ENCODE measurements around the gene SNX20.

The SNX20 gene

DNA sequence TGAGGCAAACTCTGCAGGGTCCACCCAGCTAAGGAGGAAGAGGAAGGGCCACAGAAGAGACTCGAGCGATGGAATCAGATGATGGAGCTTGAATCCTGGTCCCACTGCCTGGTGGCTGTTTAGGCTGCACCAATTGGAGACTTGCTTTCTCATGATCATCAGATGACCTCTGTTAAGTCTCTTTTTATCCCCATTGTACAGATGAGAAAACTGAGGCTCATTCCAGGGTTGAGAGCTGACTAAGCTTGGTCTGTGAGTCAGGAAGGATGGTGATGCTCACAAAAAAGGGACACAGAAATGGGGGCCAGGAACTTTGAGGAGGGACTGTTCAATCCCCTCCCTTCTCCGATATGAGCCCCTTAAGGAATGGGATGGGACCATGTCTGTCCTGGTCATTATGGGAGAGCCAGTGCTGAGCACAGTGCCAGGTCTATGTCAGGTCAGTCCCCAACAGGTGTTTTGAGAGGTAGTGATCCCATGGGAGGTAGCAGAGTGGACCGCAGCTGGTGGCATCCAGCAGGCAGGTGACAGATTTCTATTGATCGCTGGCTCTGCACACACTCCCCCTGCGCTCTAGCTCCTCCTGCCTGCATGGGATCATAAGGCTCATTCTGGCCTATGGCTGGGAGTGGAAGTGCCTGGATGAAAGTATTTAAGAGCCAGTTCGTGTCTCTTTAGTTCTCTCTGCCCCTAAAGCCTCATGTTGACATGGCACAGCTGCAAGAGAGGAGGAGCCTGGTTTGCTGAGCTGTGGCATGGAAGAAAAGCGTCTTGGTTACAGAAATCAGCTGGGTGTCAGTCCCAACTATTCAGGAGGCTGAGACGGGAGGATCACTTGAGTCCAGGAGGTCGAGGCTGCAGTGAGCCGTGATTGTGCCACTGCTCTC lies 27.2 kb downstream of the SNX20 start:
- DNase-seq, result no peak

DNA sequence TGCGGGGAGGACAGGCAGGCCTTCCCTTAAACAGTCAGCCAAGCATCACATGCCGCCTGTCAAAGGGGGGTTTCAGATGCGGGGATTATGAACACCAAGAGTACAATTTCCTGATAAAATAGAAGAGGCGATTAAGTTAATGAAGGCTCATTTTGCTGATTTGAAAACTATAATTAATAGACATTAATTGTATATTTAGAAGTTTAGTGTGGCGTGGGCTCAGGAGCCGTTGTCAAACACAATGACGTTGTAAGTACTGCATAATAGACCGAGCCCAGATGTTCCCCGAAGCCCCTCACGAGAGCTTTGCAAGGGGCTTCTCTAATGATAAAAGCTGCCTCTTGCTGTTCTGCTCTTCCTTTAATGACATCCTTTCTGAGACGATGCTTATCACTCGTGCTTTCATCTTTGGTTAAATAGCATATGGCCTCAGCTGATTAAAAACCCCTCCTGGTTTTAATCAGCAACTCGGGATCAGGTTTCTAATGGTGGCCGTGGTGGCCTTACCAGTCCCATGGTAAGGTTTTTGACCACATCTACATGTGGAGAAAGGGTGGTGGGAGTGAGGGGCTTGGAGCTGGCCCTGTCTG lies 28.2 kb downstream of the SNX20 start:
- DNase-seq, result no peak

DNA sequence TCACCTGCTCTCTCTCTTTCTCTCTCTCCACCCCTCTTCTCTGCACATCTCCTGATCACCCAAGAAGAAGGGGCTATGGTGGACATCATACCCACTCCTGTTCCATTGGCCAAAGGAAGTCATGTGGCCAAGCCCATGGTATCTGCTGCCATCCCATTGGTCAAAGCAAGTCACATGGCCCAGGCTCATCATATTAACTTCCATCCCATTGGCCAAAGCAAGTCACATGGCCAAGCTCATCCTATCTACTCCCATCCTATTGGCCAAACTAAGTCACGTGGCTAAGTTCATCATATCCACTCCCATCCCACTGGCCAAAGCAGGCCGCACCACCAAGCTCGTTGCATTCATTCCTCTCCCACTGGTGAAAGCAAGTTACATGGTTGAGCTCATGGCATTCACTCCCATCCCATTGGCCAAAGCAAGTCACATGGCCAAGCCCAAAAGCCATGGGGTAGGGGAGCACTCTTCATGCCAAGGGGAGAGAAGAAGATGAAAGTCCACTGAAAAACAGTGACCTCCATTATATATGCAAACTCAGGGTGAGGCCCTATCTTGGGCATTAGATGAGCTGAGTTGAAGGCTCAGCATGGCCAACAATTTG lies 29.2 kb downstream of the SNX20 start:
- DNase-seq, result no peak

DNA sequence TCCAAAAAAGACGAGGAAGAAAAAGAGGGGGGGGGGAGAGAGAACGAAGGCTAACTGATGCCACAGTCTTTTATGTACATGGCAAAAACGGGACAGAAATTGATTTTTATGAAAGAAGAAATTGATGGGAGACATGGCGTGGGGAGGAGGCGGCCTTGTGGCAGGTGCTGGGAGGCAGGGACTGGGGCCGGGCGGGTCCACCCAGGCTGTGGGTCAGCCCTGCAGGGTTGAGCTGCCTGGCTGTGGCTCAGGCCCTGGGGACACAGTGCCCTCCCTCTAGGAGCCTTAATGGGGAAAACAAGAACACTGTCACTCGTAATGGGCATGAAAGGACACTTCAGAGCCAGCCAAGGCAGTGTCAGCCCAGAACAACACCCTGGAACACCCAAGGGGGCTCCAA lies 34.8 kb downstream of the SNX20 start:
- no peak for DNase-seq

DNA sequence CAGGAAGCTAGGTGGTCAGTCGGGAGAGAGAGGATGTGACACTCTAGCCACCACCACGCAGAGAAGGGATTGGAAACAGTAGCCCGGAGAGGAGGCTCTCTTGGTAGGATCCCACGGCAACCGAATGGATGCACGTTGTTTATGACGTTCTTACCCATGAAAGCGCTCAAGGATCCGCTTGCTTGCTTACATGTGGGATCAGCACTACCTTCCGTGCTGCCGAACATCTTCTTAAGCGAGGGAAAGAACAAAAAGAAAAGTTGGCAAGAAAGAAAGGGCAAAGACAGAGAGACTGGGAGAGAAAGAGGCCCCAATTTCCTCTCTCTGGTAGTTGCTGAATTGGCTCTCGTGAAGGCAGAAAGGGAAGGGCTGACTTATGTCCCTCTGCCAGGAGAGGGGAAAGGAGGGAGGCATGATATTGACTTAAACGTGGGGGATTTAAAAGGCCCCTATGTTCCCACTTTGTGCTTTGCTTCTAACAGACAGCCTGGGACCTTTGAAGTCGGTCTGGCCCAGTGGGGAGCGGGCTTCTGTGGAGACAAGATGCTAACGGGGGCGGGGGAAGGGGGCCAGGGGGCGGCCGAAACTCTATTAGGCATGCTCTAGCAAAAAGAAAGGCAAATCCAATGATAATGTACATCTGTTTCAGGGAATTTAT lies 35.4 kb downstream of the SNX20 start:
- no peak for DNase-seq

DNA sequence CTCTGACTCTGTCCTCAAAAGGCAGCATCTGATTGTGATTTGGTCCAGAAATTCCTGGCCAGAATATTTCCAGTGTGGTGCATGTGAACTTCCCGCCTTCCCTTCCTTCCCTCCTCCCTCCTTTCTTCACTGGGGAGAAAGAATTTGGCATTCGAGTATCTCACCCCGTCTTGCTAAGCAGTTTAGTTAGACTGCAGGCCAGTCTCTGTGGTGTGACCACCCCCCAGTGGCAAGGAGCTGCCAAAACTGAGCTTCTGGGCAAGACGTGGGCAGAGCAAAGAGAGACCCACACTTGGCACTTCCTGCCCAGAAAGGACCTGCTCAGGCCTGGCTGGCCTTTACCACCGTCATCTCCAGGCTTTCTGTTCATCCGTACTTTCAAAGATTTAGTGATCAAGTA lies 36.4 kb downstream of the SNX20 start:
- peak; percentile 21 to 49 for DNase-seq

DNA sequence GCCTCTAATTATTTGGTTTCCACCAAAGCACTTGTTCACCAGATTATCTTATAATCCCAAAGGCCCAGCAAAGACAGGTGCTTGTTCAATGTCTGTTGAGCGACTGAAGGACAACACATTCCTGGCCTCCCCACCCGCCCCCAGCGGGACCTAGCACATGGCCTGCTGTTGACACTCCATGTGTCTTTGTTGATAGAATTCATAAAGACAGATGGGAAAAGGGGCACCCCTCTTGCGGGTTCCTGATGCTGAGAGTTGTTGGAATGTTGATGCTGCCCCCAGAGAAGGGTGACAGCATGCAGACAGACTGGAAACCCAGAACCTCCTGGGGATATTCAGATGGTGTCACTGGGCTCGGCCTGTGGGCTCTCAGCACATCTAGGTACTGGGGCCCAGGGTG lies 36.9 kb downstream of the SNX20 start:
- DNase-seq, result no peak

DNA sequence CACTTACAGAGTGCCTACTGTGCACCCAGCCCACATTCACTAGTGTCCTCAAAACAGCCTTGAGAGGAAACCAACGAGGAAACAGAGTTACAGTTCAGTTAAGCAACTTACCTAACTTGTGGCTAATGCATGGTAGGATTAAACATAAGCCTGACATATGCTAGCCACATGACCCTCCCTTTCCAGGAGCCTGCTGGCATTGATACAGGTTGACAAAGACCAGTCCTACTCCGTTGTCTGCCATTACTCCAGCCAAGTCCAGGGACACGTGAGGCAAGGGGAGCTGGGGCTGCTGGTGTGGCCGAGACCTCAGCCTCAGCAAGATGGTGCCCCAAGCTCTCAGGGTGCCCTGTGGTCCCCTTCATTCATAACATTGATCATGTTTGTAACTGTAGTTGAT lies 37.9 kb downstream of the SNX20 start:
- no peak for DNase-seq

DNA sequence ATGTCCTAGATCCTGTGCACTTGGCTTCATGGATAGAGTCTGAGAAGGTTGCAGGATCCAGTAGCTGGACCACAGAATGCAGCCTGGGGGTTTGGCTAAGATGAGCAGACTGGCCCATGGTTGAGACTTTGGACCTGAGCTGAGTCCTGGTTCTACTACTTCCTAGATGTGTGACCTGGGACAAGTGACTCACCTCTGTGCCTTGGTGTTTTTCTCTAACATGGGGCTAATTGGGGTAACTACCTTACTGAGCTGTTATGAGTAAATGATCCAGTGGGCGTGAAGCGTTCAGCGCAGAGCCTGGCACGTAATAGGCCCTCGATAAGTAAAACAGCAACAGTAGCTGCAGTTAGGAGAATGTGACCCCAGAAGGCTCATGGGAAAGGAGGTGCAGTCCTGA lies 38.8 kb downstream of the SNX20 start:
- DNase-seq, result no peak

DNA sequence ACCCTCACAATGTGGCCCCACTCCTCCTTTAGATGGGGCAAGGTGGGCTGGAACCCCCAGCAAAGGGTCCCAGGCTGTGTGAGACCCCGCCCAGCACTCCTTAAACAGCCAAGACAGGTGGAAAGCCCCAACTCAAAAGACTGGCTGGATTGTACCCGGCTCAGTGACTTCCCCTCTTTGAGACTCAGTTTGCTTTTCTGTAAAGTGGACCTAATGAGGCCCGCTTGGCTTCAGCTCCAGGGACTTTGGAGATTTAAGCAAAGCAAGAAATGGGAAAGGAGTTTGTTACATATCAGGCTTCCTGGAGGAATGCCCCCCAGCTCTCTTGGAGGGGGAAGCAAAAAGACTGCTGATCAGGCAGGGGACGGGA lies 39.3 kb downstream of the SNX20 start:
- no peak for DNase-seq

DNA sequence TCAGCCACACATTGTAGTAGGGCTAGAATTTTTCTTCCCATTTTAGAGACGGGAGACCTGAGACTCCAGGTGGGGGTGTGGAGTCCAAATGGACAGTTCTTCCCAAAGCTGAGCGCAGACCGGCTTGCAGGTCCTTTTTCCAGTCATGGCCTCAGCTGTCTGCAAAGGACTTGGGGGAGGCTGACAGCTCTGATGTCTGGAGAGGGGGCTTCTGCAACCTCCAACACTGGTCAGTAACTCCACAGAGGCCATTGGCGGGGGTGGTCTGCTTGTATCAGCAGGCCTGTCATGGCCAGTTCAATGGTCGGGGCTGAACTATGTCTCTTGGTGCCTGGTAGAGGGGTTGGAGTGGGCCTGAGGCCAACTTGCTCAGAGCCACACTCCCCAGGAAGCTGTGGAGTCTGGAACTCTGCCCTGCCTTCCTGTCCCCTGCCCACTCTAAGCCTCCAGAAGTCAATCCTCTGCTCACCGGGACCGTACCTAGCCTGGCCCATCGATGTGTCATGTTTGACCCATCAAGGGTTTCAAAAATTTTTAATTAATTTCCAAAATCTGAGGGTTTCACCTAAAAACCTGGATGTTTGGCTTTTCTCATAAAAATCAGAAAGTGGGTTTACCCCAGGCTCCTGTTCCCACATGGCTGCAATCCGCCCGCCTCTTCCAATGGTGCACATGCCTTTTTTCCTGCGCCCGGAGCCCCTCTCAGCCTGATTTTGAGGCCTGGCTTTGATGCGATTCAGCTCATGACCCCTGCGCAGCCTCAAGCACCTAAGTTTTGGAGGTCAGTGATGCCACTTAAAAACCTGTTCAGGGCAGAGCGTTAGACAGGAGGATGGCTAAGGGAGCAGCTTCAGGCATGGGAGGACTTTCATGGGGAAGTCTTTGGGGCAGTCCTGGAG lies 39.9 kb downstream of the SNX20 start:
- no peak for DNase-seq

DNA sequence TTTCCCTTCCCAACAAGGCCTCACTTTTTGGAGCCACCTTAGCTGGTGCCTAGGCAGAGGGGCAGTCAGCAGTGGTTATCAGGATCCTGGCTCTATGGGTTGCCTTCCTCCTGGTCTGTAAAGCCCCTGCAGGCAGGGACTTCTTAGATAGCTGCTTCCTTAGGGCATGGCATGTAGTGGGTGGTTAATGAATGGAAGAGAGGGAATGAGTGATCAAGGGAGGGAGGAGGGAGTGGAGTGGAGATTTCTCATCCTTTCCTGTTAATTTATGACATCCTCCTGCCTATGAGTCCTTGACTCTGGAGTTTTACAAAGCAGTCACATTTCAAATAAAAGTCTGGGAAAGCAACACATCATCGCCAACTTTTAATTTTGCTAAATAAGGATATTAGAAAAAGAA lies 40.7 kb downstream of the SNX20 start:
- no peak for DNase-seq

DNA sequence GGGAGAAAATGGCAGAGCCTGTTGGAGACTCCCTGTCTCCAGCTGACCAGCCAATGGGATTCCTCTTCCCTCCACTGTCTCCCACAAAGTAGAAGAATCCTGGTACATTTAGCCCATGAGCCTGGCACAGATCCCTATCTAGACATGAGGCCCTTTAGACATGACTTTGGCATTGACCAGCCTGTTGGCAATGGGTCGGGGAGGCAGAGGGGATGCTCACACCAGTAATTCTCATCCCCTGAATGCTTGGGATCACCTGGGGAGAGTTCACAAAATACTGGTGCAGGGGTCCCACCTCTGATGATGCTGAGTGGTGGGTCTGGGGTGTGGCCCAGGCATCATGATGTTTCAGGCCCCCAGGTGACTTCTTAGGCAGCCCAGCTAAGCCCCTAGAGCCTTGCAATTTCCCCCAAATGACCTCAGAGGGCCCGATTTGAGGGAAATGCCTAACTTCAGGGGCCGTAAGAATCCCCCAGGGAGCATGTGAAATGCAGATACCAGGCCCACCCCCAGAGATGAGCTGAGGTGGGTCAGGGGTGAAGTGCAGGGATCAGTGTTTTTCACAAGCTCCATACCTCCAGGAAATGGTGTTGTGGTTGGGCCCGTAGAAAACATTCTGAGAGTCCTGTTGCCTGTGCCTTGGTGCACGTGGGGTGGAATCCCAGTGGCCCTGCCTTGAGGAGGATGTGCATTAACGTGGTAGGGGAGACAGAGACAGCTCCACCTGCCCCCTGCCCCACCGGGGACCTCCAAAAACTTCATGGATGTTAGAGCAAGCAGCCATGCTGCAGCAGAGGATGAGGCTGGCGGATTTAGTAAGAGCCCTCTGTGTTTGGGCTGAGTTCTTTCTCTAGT lies 42.1 kb downstream of the SNX20 start:
- no peak for DNase-seq

DNA sequence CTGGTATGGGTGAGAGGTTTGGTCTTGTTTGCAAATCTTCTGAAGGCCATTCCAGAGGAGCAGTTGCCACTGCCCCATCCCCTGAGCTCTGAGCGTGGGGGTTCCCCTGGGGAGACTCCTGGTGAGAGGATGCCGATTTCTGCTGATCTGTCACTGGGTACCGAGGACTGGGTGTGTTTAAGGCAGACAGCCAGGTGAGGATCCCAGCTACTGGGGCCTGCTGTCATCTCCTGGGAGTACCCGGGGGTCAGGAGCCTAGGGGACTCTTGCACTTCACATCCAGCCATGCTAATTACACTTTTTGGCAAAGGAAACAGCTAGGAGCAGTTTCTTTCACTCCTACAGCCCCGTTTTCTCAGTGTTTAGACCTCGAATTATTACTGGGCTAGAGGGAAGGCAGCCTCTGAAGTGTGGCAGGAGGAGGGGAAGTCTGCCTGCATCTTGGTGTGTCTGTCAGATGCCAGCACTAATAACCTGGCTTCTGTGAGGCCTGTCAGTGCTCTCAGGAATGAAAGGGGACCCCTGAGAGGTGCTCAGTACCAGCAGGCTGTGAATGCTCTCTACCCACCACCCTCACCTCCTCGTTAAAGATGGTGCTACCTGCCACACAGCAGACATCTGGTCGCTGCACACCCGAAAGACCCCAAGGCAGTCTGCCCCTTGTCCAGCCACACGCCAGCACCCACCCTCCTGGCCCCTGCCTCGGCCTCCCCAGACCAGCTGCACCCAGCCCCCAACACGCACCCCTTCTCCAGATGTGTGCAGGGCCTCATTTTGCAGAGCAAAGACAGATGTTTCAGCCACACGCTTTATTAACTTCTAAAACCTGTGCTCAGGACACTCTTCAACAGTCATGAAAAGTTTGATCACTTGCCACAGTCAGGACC lies 43.2 kb downstream of the SNX20 start:
- no peak for DNase-seq

DNA sequence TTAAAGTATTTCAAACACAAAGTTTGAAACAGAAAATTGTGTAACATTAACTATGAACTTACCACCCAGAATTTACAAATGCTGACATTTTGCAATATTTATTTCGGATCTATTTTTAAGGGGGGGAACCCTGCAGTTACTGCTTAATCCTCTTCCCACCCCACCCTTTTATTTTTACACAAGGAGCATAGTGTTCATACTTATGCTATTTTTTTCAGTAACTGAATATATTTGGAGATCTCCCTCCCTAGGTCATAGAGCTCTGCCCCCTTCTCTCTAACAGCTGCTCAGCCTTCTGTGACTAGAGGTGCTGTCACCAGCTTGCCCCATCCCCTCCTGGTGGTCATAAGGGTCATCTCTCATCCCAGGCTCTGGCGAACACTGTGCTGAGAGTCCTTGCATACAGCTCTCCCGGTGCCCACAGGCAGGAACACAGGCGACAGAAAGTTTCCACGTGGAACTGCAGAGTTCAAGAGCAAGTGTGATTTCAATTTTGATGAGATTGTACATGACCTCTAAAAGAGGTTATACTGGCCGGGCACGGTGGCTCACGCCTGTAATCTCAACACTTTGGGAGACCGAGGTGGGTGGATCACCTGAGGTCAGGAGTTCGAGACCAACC lies 44.2 kb downstream of the SNX20 start:
- no peak for DNase-seq

DNA sequence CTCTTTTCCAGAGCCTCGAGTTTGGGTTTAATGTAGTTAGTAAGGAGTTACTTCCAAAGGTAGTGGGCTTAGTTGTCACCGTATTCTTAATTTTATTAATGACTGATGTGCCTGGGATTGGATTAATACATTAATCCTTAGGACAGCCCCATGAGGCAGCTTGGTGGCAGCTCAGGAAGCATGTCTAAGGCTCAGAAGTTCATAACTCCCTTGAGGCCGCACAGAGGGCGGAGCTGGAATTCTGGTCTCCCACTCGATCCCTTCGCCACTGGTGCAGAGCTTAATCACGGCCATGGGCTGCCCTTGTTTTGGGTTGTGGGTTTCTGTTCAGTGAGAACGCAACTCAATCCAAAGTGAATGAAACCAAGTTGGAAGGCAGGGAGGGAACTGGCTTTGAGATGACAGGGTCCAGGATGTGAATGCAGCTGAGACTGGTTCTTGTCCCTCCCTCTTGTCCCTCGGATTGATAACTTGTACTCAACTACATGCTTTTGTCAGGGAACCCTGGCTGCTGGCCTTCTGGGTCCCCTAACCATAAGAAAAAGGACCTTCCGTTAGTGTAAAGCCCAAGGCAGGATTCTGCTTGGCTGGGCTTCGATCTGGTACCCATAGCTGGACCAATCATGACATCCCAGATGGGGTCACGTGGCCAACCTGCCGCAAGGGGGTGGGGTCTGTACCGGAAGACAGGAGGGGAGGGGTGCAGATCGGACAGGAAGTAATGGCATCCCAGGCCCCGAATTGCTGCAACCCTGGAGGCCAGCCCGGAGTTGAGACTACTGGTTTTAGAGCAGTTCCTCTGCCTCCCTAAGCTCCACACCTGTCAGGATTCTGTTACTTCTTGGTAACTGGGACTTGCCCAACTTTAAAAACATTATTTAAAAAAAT lies 45.4 kb downstream of the SNX20 start:
- peak; percentile 23 to 40 for DNase-seq

DNA sequence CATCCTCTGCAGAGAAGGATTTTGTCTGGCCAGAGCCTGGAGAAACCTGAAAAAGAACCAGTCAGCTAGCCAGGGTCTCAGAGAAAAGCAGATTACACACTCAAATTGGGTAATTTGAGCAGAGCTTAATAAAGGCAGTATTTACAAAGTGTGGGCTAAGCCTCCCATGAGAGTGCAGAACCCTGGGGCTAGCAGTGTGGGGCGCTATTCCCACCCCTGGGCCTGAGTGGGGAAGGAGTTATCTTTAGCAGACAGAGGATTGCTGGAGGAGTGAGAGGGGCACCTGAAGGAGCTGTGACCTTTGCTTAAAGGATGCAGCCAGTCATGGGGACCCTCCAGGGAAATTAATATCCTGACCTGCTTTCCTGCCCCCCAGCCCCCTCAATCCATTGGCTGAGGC lies 46.2 kb downstream of the SNX20 start:
- no peak for DNase-seq

DNA sequence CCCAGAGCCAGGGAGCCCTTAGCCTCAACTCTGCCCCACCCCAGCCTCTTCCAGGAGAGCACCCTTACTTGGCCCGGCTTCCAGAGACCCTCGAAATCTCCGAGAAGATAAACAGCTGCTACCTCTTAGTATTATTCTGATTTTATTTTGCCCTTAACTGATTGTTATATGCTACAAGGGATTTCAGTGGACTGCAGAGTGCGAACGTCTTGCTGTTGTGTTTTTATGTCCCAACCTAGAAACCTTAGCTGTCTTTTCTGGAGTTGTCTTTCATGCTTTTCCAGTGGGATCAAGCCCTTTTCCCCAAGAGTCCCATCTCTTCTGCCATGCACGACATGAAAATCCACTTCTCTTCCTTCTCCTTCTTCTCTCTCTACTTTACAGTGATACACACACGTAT lies 47.0 kb downstream of the SNX20 start:
- no peak for DNase-seq

Measured in activated CD4-positive, alpha-beta T cell treated with anti-CD3 and anti-CD28 coated beads, Interleukin-2, amount 50 U/mL, for 48 hours (primary cell).